HTERT RPE-1 (cell line): ENCODE results near the gene SCNN1G.

ENCODE experiments used
- in situ Hi-C: fragments of 300-500 bp; cut with MboI; formaldehyde crosslinking; loops from 4 replicates; pipeline ENCODE4 v1.14.3; 2020; ENCODE audit warnings: low sequenced_read_pairs

SCNN1G gene

GRCh38 chr16:23152386-23153178 lies 30.0 kb upstream of the SCNN1G start:
- in situ Hi-C loops: no loop called here

- in situ Hi-C loops: no loop called here
Measured at GRCh38 chr16:23155445-23156049, 27.0 kb upstream of the SCNN1G start.

GRCh38 chr16:23156110-23156509 lies 26.4 kb upstream of the SCNN1G start:
- in situ Hi-C loops: no loop called here

- in situ Hi-C loops: no loop called here
Measured at GRCh38 chr16:23156946-23157460, 25.5 kb upstream of the SCNN1G start.

GRCh38 chr16:23158114-23158513 lies 24.4 kb upstream of the SCNN1G start:
- in situ Hi-C loops: no loop called here

GRCh38 chr16:23160082-23160481 lies 22.5 kb upstream of the SCNN1G start:
- in situ Hi-C loops: no loop called here

- in situ Hi-C loops: no loop called here
Measured at GRCh38 chr16:23160574-23160973, 22.0 kb upstream of the SCNN1G start.

GRCh38 chr16:23163921-23164320 lies 18.6 kb upstream of the SCNN1G start:
- in situ Hi-C loops: no loop called here

GRCh38 chr16:23164736-23165135 lies 17.8 kb upstream of the SCNN1G start:
- in situ Hi-C loops: no loop called here

GRCh38 chr16:23172583-23172982 lies 10.0 kb upstream of the SCNN1G start:
- in situ Hi-C loops: no loop called here

- in situ Hi-C loops: no loop called here
Measured at GRCh38 chr16:23172994-23173393, 9.6 kb upstream of the SCNN1G start.

GRCh38 chr16:23174622-23175021 lies 7.9 kb upstream of the SCNN1G start:
- in situ Hi-C loops: no loop called here

GRCh38 chr16:23175651-23176050 lies 6.9 kb upstream of the SCNN1G start:
- in situ Hi-C loops: no loop called here

GRCh38 chr16:23181506-23181905 lies 1.0 kb upstream of the SCNN1G start:
- in situ Hi-C loops: no loop called here

GRCh38 chr16:23182206-23182678 lies 303 bp upstream of the SCNN1G start:
- in situ Hi-C loops: no loop called here

GRCh38 chr16:23183543-23183862 lies 958 bp downstream of the SCNN1G start:
- in situ Hi-C loops: no loop called here

GRCh38 chr16:23185656-23186055 lies 3.1 kb downstream of the SCNN1G start:
- in situ Hi-C loops: no loop called here

GRCh38 chr16:23186171-23186570 lies 3.6 kb downstream of the SCNN1G start:
- in situ Hi-C loops: no loop called here

GRCh38 chr16:23187341-23187740 lies 4.8 kb downstream of the SCNN1G start:
- in situ Hi-C loops: no loop called here

GRCh38 chr16:23188911-23189310 lies 6.4 kb downstream of the SCNN1G start:
- in situ Hi-C loops: no loop called here

GRCh38 chr16:23194497-23195221 lies 12.1 kb downstream of the SCNN1G start:
- in situ Hi-C loops: no loop called here
